Trophoblast cell (in vitro differentiated cells and primary cell): ENCODE data around the gene FNIP1.
"Not testable (repeated sequence)": the region's sequence is repeated elsewhere in the genome, so short reads cannot be mapped to it uniquely, and the experiment has no call there.

ENCODE experiments used
- DNase-seq, 2 donors: peaks; one replicate each; pipeline ENCODE4 v3.0.0-alpha.2; 2016
- H2AFZ ChIP-seq: 2 replicates; pipeline ENCODE4 v1.6.1; 2013; ENCODE audit warnings: low read length, moderate library complexity, mild to moderate bottlenecking; ENCODE audit not compliant: insufficient read depth, poor library complexity
- H2AK5ac ChIP-seq: 2 replicates; pipeline ENCODE4 v1.6.1; 2013; ENCODE audit warnings: mild to moderate bottlenecking, low read length
- H2BK120ac ChIP-seq: 2 replicates; pipeline ENCODE4 v1.6.1; 2013; ENCODE audit warnings: low read length, mild to moderate bottlenecking, moderate library complexity; ENCODE audit not compliant: insufficient read depth, poor library complexity
- H2BK12ac ChIP-seq: 2 replicates; pipeline ENCODE4 v1.6.1; 2013; ENCODE audit warnings: mild to moderate bottlenecking, low read length, moderate library complexity
- H2BK5ac ChIP-seq: 2 replicates; pipeline ENCODE4 v1.6.1; 2013; ENCODE audit warnings: low read length, low read depth, moderate library complexity, mild to moderate bottlenecking; ENCODE audit not compliant: poor library complexity
- H3K14ac ChIP-seq: 2 replicates; pipeline ENCODE4 v1.6.1; 2013; ENCODE audit warnings: mild to moderate bottlenecking, low read length
- H3K18ac ChIP-seq: 2 replicates; pipeline ENCODE4 v1.6.1; 2013; ENCODE audit warnings: mild to moderate bottlenecking, low read length
- H3K23ac ChIP-seq: 2 replicates; pipeline ENCODE4 v1.6.1; 2013; ENCODE audit warnings: low read length
- H3K27ac ChIP-seq: 2 replicates; pipeline ENCODE4 v1.5.1; 2013; ENCODE audit warnings: low read depth, mild to moderate bottlenecking, inconsistent platforms, low read length, moderate library complexity
- H3K27me3 ChIP-seq: 2 replicates; pipeline ENCODE4 v1.6.1; 2013; ENCODE audit warnings: inconsistent platforms, mild to moderate bottlenecking, low read length, moderate library complexity; ENCODE audit not compliant: insufficient read depth
- H3K36me3 ChIP-seq, 2 experiments: 1 replicate in 1 of 2; 2 replicates in 1 of 2; pipeline ENCODE4 v1.6.1; 2013; ENCODE audit warnings: low read length in 2 of 2, mild to moderate bottlenecking in 2 of 2, moderate library complexity in 1 of 2; ENCODE audit not compliant: insufficient read depth in 2 of 2, control insufficient read depth in 1 of 2
- H3K4ac ChIP-seq: 2 replicates; pipeline ENCODE4 v1.6.1; 2013; ENCODE audit warnings: low read depth, mild to moderate bottlenecking, low read length, moderate library complexity
- H3K4me1 ChIP-seq, 2 experiments: 1 replicate in 1 of 2; 2 replicates in 1 of 2; pipeline ENCODE4 v1.6.1; 2013; ENCODE audit warnings: low read length in 2 of 2, mild to moderate bottlenecking in 2 of 2, moderate library complexity in 1 of 2; ENCODE audit not compliant: insufficient read depth in 2 of 2, control insufficient read depth in 1 of 2
- H3K4me2 ChIP-seq: 2 replicates; pipeline ENCODE4 v1.6.1; 2013; ENCODE audit warnings: inconsistent platforms, mild to moderate bottlenecking, low read length, moderate library complexity
- H3K4me3 ChIP-seq: 2 replicates; pipeline ENCODE4 v1.5.1; 2013; ENCODE audit warnings: mild to moderate bottlenecking, low read depth, low read length, inconsistent platforms
- H3K79me1 ChIP-seq: one replicate; pipeline ENCODE4 v1.6.1; 2013; ENCODE audit warnings: low read length
- H3K79me2 ChIP-seq: 2 replicates; pipeline ENCODE4 v1.6.1; 2013; ENCODE audit warnings: low read length, mild to moderate bottlenecking; ENCODE audit not compliant: control insufficient read depth, insufficient read depth, poor library complexity
- H3K9ac ChIP-seq: 2 replicates; pipeline ENCODE4 v1.6.1; 2013; ENCODE audit warnings: mild to moderate bottlenecking, low read length
- H3K9me3 ChIP-seq: 2 replicates; pipeline ENCODE4 v1.6.1; 2013; ENCODE audit warnings: low read depth, mild to moderate bottlenecking, control low read depth, inconsistent platforms, low read length; ENCODE audit not compliant: insufficient read depth
- H4K12ac ChIP-seq: 2 replicates; pipeline ENCODE4 v1.6.1; 2013; ENCODE audit warnings: low read depth, mild to moderate bottlenecking, low read length, moderate library complexity
- H4K8ac ChIP-seq: 2 replicates; pipeline ENCODE4 v1.6.1; 2013; ENCODE audit warnings: low read depth, mild to moderate bottlenecking, low read length, moderate library complexity
- H4K91ac ChIP-seq: one replicate; pipeline ENCODE4 v1.6.1; 2013; ENCODE audit warnings: low read depth, mild to moderate bottlenecking, low read length, moderate library complexity
- WGBS: extraction: QIAGEN DNeasy Blood & Tissue Kit; methylation state at CpG from one replicate; pipeline ENCODE4 v1.1.7; 2013; ENCODE audit warnings: missing lambda C conversion rate; ENCODE audit not compliant: insufficient read length, insufficient coverage; ENCODE audit errors: extremely low coverage; 5-methylcytosine and 5-hydroxymethylcytosine counted together

The FNIP1 gene

DNA sequence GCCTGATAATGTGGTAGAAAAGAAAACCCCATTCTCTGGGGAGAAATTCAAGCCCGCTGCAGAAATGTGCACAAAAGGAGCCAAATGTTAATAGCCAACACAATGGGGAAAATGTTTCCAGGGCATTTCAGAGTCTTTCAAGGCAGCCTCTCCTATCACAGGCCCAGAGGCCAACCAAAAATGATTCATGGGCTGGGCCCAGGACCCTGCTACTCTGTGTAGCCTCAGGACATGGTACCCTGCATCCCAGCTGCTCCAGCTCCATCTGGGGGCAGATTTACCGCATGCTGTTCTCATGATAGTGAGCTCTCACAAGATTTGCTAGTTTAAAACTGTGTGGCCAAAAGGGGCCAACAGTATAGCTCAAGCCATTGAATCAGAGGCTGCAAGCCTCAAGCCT is 202.9 kb downstream of the FNIP1 start:
- Histone ChIP-seq H3K4ac (no peak overlapping the region), H3K14ac (no peak overlapping the region), H2AK5ac (no peak overlapping the region), H3K9ac (no peak overlapping the region), H3K9me3 (peaks cover 1% of the 10 kb centered on the region), H3K18ac (no peak overlapping the region), H4K8ac (no peak overlapping the region), H3K27ac (no peak overlapping the region), H2BK12ac (no peak overlapping the region), H3K27me3 (no peaks in the 10 kb centered on the region), H3K36me3 (no peaks in the 10 kb centered on the region), H2BK120ac (no peak overlapping the region), H3K79me2 (no peaks in the 10 kb centered on the region), H3K4me1 (peaks cover 0 to 2% of the 10 kb centered on the region in 2 experiments), H4K12ac (no peak overlapping the region), H3K4me3 (no peak overlapping the region), H2AFZ (no peak overlapping the region), H3K4me2 (no peak overlapping the region), H3K79me1 (no peaks in the 10 kb centered on the region), H3K23ac (no peak overlapping the region), H4K91ac (no peak overlapping the region), H2BK5ac (no peak overlapping the region)
- WGBS, result no CpG with 5 or more reads among the region's 2 CpGs
- no peak for DNase-seq

DNA sequence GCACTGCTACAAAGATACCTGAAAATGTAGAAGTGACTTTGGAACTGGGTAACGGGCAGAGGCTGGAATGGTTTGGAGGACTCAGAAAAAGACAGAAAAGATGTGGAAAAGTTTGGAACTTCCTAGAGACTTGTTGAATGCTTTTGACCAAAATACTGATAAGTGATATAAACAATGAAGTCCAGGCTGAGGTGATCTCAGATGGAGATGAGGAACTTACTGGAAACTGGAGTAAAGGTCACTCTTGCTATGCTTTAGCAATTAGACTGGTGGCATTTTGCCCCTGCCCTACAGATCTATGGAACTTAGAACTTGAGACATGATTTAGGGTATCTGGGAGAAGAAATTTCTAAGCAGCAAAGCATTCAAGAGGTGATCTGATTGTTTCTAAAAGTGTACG is 203.4 kb downstream of the FNIP1 start:
- WGBS, result no CpG with 5 or more reads among the region's 2 CpGs
- H4K8ac ChIP-seq, H3K36me3 ChIP-seq, H2BK120ac ChIP-seq, H3K4me2 ChIP-seq, H3K4ac ChIP-seq, H2BK12ac ChIP-seq, H3K9me3 ChIP-seq, H3K4me3 ChIP-seq, H2AFZ ChIP-seq, H3K9ac ChIP-seq, H3K79me1 ChIP-seq, H2BK5ac ChIP-seq, H4K12ac ChIP-seq, H3K4me1 ChIP-seq, H4K91ac ChIP-seq, H3K18ac ChIP-seq, H3K27ac ChIP-seq, DNase-seq, H2AK5ac ChIP-seq, H3K27me3 ChIP-seq, H3K14ac ChIP-seq, H3K23ac ChIP-seq, H3K79me2 ChIP-seq: not testable (repeated sequence)
